Activated T-cell treated with anti-CD3 and anti-CD28 coated beads, Interleukin-2, amount 50 U/mL, for 48 hours (primary cell): ENCODE measurements around the gene ENOX1.

ENCODE experiments used
- DNase-seq, 2 experiments: peaks; one replicate each; pipeline ENCODE4 v3.0.0-alpha.2; 2020

ENOX1 gene

DNA sequence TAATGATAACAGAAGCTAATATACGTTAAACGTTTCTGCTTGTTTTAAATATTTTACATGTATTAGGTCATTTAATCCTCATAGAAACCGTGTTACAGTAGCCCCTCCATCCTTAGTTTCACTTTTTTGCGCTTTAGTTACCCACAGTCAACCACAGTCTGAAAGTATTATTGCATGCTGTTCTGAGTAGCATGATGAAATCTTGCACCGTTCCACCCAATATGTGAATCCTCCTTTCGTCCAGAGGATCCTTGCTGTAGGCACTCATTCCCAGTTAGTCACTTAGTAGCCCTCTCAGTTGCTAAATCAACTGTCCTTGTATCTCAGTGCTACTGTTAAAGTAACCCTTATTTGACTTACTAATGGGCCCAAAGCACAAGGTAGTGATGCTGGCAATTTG lies 257.8 kb downstream of the ENOX1 start:
- no peak for DNase-seq

DNA sequence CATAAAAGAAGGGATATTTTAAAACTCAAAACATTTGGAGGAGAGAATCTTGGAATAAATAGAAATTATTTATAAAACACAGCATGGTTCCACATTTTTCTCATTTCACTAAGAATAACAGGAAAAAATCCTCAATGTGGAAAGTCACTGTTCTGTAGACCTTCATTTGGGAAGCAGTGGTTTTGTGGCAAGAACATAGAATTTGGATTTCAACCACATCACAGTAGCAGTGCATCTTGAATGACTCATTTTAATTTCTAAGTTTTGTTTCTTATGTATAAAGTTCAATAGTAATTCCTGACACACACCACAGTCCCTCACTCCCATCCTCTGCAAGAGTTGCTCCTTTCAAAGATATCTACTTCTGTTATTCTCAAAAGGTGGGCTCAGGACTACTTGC lies 264.0 kb downstream of the ENOX1 start:
- DNase-seq: no peak

- DNase-seq: no peak
These were observed 266.4 kb downstream of the ENOX1 start for GRCh38 chr13:43520351-43520750.

DNA sequence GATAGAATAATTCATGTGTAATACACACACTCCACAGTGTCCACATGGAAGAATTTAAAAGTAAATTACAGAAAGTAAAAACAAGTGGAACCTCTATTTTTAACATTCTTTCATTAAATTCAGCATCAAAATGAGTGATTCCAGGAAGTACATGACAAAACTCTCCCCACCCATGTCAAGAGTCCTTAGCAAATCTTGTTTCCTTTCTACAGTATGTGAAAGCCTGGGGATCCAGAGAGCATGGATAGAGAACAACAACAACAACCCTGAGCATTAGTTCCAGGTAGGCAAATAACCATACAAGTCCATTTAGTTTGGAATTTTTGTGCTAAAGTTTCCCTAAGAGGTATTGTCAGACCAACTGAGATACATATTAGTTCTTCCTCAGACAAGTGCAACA lies 267.9 kb downstream of the ENOX1 start:
- no peak for DNase-seq

DNA sequence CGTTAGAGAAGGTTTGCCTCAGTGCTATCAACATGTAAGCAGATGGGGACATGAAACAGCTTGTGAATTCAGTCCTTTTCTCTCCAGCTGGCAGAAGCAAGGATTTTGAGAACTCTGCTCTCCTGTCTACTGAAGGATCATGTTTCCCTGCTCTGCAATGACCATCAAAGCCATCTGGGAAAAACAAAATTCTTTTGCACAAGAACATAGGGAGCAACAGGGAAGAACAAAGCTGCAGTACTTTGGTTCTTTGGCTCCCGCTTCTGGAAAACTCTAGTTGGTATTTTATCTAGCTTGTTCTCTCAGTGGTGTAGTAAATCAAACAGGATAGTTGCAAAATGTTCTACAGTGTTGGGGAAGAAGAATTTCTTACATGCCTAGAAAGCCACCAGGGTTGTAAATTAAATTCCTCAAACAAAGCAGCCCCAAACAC lies 270.4 kb downstream of the ENOX1 start:
- DNase-seq: no peak

- no peak for DNase-seq
These were observed 271.2 kb downstream of the ENOX1 start for GRCh38 chr13:43515531-43515930.

DNA sequence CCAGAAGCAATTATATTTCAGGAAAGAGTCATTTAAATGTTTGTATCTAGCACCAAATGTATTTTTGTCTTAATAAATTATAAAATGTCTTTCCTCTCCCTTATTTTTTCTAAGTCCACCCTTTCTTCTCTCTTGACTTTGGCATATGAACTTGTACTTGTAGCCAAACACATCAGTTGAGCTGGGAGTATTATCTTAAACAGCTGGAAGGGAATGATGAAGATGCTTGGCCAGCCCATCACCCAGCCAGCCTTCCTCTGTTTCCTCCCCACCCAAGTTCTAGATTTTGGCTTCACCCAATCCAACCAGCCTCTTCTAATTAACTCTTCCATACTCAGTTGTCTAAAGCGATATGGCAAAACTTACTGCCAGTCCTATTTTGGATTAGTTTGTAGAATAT lies 272.5 kb downstream of the ENOX1 start:
- DNase-seq: no peak

GRCh38 chr13:43512221-43512620 lies 274.6 kb downstream of the ENOX1 start:
- DNase-seq: no peak

DNA sequence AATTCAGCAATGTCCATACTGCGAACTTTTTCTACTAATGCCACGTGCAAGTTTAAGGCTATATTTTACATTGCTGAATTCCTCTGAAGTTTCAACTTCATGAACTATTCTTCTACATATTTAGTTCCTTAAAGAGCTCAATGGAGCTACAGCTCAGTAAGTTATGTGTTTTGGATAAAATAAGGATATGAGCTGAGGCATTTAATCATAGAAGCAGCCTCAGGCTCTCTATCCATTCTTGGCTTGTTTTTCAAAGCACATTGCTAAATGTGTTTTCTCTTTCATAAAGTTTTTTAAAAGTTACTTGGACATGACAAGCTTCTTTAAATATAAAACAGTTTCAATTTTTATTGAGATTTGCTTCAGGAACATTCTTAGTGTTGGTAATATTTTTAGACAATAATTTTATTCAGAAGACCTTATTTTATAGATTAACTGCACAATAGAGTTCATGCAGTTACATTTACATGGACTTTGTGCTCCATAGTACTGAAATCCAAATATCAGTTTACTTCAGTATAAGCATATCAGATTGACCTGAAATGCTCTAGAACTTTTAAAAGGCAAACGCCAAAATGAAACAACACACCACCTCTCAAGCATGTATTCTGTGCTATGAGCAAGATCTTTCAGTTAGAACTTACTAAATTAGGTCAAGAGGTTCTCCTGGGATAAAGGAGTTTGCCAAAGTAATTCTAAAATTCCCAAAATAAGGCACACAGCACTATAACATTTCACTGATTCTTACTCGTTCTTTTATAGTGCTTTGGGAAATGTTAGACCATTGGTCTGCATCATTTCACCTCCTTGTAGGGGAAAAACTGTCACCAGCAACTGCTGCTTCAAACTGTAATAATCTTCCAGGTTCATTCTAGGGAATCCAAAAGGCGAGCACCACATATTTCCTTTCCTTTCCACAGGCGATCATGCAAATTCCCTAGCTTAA lies 275.5 kb downstream of the ENOX1 start:
- DNase-seq: no peak

GRCh38 chr13:43495732-43496131 lies 291.0 kb downstream of the ENOX1 start:
- no peak for DNase-seq

GRCh38 chr13:43494206-43494605 lies 292.6 kb downstream of the ENOX1 start:
- no peak for DNase-seq

DNA sequence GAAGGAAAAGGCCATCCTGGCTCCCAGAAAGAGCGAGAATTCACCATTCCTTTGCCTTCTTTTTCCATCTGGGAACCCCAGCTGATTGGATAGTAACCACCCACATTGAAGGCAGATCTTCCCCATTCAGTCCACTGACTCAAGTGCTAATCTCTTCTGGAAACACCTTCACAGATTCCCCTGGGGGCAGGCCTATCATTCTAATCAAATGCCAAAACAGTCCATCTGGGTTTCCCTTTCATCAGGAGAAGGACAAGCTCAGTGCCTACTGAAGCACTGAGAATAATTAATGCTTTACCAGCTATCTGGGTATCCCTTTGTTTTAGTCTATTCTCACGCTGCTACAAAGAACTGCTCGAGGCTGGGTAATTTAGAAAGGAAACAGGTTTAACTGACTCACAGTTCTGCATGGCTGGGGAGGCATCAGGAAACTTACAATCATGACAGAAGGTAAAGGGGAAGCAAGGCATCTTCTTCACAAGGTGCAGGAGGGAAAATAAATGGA lies 293.2 kb downstream of the ENOX1 start:
- no peak for DNase-seq

DNA sequence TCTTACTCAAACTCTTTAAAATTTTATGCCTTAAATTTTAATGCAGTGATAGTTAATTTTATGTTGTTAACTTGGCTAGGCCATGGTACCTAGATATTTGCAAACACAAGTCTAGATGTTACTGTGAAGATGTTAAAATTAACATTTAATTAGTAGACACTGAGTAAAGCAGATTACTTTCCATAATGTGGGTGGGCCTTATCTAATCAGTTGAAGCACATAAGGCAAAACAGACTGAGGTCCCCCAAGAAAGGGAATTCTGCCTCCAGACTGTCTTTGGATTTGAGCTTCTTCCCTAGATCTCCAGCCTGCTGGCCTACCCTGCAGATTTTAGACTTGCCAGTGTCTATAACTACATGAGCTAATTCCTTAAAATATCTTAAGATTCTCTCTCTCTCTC lies 294.0 kb downstream of the ENOX1 start:
- no peak for DNase-seq

GRCh38 chr13:43492311-43492710 lies 294.5 kb downstream of the ENOX1 start:
- DNase-seq: no peak

GRCh38 chr13:43489233-43489632 lies 297.5 kb downstream of the ENOX1 start:
- DNase-seq: no peak

GRCh38 chr13:43487885-43488284 lies 298.9 kb downstream of the ENOX1 start:
- DNase-seq: no peak

- no peak for DNase-seq
These were observed 299.3 kb downstream of the ENOX1 start for GRCh38 chr13:43487461-43487860.

DNA sequence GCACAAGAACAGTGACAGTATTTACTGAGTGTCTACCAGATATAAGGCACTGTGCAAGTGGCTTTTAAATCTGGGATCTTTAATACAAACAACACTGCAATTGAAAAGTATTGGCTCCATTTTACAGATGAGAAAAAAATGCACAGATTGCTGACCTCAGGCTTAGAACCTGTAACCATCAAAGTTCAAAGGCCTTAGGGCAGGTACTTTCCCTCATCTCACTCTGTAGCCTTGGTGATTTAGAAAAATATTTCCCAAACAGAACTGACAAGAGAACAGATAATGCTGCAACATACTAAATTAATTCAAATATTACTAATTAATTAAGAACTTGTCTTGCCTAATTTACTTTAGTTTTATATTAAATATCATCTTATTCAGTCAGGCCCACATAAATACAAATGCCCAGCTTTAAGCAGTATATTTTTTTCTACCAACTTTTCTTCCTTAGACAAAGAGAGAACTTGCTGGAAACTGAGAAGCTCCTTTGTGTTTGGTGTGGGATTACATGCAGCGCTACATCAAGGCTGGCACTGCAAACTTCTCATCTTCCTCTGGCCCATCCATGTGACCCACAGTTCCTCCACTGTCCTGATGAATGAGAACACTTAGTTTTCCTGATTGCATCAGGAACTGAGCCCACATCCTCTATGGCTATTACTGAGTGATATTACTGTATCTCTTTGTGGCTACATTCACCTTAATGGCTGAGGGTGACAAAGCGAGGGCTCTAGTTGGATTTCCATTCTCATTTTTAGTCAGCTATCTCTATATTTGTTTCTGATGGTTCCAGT lies 302.1 kb downstream of the ENOX1 start:
- no peak for DNase-seq

DNA sequence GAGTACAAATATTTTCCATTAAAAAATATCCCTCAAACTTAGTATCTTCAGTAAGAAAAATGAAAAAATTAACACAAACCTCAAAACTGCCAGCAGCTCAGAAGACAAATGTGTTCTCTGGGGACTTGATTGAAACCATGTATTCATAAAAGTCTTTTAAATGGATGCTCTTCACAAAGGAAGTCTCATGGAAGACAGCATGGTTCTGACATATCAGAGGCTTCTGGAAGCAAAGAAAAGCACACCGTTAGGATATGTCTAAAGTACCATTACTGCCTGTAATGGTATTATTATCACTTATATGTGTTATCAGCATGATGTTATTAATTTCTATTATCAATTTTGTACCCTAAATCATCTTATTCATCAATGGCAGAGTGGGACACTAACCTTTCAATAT lies 302.8 kb downstream of the ENOX1 start:
- DNase-seq: no peak

- no peak for DNase-seq
These were observed 304.1 kb downstream of the ENOX1 start for GRCh38 chr13:43482641-43483040.

GRCh38 chr13:43482026-43482425 lies 304.7 kb downstream of the ENOX1 start:
- no peak for DNase-seq

- no peak for DNase-seq
These were observed 307.9 kb downstream of the ENOX1 start for GRCh38 chr13:43478902-43479301.

- no peak for DNase-seq
These were observed 308.6 kb downstream of the ENOX1 start for GRCh38 chr13:43478211-43478610.

DNA sequence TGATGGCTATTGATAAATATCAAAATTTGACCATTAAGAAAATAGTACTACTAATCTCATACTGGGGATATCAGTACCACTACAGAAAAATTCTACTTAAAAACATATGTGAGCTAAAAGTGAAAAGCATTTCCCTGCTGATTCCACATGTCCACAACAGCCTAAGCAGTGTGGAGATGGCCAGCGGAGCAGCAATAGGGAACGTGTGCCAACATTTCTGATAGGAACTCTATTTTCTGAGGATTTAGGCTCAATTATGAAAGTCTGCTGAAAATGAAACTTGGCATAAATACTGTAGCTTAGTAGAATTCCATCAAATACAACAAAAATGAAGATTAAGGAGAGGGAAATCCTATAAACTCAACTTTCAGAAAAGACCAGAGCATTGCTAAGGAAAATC lies 311.6 kb downstream of the ENOX1 start:
- DNase-seq: no peak
